EH (cell line): ENCODE results near the gene MAPK10.

Source experiments
- DNase-seq: peaks from one replicate; pipeline ENCODE4 v3.0.0-alpha.2; 2015; ENCODE audit warnings: low read depth

The MAPK10 gene

DNA sequence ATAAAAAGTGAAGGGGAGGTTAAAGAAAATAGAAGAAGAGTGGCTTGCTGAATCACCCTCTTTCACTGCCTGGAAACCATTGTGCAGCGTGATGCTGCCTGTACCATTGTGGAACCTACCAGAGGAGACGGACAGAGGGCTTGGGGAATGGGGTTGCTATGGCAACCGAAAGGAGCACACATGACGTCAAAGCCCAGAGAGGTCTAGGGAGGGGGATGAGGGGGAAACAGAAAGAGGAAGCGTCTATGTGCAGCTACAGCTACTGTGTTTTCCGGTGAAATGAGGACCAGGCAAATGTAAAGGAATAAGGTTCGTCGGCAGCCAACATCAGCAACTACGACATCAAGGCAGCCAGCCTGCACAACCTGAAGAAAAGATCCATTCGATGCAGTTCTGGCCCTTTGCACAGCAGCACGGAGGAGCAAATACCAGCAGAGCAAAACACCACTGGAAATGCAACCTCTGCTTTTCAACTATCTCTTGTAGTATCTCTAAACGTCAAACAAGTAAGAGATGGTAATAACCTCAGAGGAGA lies at the start of gene MAPK10:
Gene MAPK10, minus strand, starts transcription at position 110 of the 535 bp plus-strand sequence.
- DNase-seq: peak; percentile 86

DNA sequence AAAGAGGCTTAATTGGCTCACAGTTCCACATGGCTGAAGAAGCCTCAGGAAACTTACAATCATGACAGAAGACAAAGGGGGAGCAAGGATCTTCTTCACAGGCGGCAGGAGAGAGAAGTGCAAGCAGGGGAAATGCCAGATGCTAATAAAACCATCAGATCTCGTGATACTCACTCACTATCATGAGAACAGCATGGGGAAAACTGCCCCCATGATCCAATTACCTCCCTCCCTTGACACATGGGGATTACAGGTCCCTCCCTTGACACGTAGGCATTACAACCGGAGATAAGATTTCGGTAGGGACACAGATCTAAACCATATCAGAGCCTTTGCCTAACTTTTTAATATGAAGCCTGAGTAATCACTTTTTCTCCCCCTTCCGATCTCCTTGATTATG lies 43.7 kb upstream of the MAPK10 start:
- DNase-seq: no peak

DNA sequence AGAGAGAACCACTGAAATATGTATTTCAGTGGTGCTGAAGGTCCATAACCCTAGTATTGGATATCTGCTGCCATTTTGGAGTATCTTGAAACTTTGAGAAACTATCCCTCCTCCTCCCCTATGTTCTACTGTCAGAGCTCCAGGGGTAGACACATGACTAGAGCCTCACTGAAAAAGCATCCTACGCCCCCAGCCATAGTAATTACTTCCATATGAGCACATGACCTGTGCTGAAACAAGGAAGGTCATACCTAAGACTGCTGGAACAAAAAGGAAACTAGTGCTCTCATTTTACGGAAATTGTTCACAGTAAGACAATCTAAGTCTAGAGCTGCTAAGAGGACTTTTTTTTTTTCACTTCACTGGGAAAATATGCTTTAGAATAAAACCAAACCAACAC lies 42.0 kb upstream of the MAPK10 start:
- DNase-seq: no peak

DNA sequence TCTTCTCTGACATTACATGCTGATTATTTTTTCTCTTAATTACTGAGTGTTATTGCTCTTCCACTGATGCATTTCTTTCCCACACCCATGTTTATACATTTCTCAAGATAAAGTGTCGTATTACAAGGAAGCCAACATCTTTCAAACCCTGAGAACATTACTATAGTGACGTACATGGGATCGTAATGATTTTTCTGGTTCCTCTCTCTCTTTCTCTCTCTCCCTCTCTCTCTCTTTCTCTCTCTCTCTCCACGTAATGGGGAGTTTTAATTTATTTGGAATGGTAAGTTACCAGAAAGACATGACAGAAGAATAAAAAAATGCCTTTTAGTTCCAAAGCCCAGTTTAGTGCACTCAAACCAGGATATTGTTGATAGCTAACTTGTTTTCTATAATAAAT lies 40.4 kb upstream of the MAPK10 start:
- DNase-seq: no peak

DNA sequence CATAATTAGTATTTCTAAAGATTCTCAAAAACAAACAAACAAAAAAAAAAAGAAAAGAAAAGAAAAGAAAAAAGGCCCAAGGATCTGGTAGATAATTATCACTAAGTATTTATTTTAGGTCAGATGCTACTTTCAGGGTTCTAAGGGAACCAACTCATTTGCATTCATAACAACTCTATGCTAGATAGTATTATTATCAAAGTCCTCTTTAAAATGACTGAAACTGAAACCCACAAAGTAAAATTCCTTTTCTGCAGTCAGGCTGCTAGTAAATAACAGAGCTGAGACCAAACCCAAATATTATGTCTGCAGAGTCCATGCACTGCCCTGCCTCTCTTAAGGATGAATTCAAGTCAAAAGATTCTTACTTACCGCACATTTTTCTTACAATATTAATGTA lies 38.3 kb upstream of the MAPK10 start:
- DNase-seq: no peak

DNA sequence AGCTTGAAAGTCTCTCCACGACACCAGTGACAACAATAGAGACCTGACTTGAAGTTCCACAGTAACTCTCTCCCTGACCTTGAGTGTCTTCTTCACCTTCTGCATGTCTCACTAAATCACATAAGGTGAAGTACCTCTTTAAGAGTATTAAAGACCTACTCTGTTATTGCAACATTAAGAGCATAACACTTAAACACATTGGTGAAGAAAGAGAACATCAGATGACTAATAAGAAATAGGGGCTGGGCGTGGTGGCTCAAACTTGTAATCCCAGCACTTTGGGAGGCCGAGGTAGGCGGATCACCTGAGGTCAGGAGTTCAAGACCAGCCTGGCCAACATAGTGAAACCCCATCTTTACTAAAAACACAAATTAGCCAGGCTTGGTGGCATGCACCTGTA lies 33.9 kb upstream of the MAPK10 start:
- DNase-seq: no peak

DNA sequence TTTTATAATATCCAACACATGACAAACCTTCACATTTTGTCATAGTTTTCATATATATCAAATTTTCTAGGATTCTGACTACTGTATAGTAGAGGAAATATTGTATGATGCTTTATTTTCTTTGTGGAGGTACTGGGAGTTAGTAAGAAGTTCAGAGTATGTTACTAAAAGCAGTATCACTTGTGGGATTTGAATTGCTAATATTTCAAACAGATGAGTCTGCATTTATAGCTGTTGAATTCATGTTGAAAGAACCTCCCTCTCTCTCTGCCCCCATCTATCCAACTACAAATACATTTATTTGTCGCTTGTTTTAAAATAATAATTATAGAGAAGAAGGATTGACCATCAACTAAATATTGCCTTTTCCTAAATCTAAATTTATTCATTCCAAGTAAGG lies 29.8 kb upstream of the MAPK10 start:
- no peak for DNase-seq

DNA sequence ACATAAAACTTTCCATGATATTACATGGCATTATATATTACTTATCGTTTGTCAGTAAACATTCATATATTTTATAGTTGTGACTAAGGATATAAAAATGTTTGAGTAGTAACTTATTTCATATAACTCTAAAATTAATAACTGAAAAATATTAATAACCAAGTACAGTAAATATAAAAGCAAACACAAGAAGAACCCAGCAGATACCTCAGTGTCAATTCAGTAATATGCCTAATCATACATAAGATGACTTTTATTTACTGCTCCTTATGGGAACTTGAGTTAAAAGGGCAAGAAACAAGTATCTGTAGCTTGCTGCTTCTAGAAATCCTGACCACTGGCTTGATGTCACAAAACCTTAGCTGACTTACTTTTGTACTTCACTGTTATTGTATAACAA lies 28.4 kb upstream of the MAPK10 start:
- DNase-seq: no peak

DNA sequence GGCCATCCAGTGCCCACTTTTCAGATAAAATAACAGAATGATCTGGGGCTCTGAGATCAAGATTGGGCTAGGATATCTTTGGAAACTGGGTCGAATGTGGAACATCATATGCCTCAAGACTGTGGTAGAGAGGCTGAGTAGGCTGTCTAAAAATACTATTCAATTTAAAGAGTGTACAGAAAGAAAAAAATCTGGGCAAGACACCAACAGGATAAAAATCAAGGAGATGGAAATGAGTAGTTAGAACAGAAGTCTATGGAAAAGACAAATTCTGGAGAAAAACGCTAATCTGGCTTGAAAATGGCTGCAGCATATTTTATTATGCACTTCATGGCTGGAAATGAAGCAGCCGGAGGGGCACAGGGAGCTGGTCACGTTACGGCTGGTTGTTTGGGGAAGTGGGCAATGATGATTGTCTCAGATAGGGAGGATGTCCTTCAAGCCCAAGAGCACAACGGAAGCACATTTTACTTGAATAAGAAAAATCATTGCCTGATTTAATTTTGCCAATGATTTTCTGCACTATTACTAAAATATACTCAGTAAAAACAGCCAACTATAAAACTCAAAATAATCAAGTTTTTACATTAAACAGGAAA lies 27.1 kb upstream of the MAPK10 start:
- DNase-seq: no peak

DNA sequence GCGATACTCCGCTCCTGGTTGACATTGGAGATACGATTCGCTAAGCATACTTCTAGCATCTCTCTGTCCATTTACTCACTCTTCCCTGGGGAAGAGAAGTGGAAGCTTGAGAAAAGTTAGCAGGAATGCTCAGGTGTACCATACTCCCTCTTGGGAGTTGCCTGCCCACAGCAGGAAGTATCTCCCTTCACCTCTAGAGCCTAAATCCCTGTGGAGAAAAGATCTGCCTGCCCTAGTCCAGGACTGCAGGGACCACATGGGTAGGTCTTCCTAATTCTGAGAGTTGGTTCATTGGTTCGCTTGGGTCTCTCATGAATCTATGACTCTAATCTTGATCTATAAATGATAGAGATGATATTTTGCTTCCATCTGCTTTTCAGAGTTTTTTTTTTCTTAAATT lies 26.3 kb upstream of the MAPK10 start:
- no peak for DNase-seq

DNA sequence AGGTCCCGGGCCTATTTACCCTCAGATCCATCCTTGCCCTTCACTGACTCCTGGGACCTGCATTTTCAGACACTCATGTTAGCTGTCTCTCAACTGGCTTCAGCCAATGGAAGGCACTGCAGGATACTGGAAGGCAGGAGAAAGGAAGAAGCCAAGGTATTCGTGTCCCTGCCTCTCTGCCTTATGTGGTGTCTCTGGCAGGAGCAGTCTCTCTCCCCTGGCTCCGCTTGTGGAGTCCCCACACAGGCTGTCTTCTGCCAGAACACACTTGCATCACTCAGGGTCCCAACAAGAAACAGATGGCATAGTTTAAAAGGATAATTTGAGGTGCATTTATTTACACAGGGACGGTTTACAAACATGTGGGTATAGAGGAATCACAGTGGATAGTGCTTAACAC lies 21.6 kb upstream of the MAPK10 start:
- DNase-seq: no peak

DNA sequence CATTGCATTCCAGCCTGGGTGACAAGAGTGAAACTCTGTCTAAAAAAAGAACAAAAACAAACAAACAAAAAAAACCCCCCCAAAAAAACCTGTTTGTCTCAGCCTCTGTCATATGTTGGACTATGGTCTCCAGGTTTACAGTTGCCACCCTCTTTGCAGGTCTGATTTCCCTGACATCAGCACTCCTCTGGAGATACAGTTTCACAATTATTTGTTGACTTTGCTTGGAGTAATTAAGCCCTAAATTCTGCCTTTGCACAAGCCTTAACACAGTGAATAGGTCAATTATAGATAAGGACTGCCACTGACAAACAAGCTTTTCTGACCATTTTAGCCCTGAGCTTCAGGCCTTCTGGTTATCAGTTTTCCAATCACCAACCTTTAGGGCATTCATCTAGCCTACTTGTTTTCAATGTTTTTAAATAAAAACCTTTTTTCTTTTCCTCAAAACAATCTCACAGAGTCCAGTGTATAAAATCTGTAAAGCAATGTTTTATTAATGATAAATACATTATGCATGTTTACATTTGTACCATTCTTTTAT lies 20.4 kb upstream of the MAPK10 start:
- no peak for DNase-seq

DNA sequence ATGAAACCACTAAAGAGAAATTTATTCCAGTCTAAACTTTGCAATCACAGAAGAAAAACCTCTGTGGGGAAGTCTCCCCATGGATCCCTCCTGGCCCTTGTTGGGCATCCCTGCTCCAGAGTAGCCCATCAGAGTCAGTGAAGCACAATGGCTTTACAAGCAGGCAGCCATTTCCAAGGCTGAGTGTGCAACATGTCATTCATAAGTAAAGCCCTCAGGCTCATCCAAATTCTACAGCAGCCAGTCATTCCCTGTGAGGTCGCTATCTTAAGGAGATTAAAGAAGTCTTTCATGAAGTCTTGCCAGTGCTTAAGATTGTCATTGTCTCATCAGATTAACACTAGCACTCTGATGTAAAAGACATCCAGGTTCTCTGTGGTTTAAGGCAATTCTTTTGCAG lies 17.0 kb upstream of the MAPK10 start:
- peak; percentile 11 for DNase-seq

DNA sequence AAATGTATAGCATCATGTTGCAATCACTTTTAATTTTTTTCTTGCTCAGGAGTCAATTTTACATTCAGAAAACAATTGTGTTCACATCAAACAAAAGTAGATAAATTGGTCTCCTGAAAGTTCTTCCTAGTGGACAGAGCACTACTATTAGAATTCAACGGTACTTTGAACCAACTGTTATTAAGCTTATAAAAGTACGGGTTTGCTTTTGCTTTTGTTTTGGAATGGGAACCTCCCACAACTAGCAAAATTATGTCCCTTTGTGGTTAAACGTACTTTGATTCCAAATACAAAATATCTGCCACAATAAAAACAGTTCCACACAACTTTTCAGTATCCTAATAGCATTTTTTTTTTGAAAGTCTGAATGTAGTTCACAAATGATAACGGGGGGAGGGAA lies 8.6 kb upstream of the MAPK10 start:
- DNase-seq: no peak

DNA sequence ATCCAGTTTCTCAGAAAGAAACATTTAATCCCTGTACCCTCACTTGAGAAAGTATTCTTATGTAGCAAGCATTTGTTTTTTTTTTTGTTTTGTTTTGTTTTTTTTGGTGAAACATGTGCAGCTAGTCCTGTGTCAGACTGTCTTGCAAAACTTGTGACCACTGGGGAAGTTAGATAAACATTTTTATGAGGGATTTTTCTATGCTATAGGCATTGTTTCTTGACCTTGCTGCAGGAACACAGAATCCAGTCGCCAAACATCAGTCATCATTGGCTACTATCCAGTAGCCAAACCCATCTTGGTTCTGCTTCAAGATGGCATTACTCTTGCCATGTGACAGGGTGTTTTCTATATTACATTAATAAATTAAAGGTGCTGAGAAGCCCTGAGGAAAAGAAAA lies 7.7 kb upstream of the MAPK10 start:
- peak; percentile 15 for DNase-seq

DNA sequence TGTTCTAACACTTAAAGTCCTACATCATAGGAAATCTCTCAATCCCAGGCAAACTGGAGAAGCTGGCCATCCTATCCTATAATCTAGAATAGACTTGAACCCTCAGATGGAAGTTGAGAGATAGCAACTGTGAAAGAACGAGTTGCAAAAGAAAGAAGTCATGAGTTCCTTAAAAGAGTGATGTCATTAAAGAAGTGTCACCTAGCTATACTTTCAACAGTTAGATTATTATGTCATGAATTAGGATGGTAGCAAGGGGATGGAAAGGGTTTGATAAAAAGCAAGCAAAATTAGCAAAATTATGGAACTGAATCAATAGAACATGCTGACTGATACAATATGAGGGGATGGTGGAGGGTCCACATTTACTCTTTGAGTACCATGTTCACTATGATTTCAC lies 7.1 kb upstream of the MAPK10 start:
- DNase-seq: no peak

DNA sequence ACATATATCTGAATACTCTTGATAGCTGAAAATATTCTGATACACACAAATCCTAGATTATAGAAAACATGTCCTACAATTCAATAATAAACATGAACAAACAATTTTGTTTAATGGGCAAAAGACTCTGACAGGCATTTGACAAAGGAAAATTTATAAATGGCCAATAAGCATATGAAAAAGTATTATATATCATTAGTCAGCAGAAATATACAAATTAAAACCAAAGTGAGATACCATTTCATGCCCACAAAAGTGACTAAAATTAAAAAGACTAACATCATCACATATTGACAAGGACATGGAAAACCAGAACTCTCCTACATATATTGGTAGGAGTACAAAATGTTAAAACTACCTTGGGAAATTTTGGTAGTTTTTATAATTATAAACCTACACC lies 2.7 kb upstream of the MAPK10 start:
- DNase-seq: no peak

DNA sequence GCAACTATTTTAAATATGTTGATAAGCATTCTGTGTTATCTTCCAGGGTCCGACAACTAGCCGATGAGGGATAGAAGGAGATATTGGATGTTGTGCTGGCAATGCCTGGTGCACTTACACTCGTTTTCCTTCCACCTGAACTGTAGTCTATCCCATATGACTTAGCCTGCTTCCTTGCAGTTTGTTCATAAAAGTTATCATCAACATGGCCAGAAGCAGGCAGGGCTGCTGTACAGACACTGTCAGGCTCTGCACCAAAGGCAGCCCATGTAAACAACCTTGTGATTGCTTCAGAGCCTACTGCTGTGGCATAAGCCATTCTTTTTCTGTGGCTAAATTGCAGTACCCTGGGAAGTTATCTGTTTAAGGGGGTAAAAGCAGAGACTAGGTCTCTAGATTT lies 1.6 kb downstream of the MAPK10 start:
- no peak for DNase-seq

DNA sequence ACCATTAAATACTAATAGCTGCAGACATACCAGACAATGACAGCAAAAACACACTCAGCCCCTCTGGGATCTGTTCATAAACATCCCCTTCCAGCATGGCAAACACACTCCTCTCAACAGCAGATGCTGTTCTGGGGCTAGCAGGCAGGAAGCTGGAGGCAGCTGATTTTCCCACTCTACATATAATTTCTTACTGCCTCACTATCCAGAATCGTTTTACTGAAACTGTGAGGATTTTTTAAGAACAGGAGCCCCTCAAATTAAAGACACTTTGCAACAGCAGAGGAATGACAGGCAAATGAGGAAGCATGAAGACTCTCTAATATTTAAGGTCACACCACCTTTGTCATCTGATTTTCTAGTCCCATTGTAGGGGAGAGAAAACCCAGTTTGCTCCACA lies 2.2 kb downstream of the MAPK10 start:
- DNase-seq: no peak

DNA sequence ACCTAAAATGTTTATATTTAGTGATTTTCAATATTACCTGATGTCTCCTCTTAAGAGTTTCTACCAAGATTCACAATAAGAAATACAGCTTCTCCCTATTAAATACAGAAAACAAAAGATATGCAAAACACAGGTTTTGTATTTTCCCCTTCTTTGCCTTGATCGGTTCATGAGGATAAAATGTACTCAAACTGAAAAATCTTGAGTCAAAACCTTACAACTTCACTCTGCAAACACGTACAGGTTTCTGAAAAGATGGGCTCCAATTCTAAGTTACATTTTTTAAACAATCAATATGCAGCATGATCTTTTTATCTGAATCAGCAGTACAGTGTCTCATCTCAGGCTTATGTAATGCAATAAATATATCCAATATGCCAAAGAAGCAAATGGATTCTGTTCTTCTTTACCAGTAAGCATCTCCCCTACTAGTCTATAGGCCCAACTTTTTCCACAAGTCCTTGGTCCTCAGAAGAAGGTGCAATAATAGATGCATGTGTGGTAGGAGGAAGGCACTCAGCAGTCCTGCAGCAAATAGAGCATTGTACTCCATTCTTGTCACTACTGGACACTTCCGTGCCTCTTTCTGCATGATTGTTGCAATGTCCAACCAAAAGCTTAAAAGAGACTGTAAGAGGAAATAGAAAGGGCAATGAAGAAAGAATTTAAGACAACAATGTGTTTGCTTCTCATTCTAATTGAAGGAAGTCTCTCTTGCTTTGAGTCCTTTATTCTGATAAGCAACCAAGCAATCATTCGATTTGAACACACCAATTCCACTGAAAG lies 3.2 kb downstream of the MAPK10 start:
- no peak for DNase-seq

DNA sequence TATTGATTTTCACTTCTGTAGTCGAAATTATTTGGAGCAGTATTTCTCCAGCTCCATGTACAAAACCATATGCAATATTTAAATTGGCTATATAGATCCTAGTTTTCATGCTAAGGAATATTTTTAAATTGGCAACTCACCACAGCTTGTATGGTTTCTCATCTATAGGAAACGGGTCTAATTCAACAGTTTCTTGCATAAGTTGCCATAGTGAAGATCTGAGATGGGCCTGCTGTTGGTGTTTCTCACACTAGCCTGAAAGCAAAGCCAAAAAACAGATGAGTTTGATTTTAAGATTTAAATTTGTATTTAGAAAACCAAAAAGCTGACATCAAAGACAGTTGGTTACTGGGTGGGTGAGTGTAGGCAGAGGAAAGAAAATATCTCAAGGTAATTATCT lies 5.5 kb downstream of the MAPK10 start:
- DNase-seq: no peak

DNA sequence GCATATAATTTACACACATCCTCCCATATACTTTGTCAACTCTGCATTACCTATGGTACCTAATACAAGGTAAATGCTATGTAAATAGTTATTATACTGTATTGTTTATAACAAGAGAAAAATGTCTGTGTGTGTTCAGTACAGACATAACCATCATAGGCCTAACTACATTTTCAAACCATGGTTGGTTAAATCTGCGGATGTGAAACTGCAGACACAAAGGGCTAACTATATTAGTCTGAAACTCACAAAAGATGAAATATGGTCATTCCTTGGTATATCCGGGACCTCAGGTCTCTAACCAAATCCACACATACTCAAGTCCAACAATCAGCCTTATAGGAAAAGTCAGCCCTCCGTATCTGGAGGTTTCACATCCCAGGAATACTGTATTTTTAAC lies 13.5 kb downstream of the MAPK10 start:
- DNase-seq: no peak

DNA sequence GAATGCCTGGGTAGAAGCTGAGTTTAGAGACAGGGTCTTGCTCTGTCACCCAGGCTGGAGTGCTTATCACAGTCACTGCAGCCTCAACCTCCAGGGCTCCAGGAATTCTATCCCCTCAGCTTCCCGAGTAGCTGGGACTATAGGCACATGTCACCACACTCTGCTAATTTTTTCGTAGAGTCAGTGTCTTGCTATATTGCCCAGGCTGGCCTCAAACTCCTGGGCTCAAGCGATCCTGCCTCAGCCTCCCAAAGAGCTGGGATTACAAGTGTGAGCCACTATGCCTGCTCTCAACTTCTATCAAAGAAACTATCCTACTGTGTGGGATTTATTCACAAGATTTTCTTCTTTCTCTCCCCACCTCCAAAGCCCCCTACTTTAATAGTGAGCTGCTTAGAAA lies 15.7 kb downstream of the MAPK10 start:
- DNase-seq: no peak

DNA sequence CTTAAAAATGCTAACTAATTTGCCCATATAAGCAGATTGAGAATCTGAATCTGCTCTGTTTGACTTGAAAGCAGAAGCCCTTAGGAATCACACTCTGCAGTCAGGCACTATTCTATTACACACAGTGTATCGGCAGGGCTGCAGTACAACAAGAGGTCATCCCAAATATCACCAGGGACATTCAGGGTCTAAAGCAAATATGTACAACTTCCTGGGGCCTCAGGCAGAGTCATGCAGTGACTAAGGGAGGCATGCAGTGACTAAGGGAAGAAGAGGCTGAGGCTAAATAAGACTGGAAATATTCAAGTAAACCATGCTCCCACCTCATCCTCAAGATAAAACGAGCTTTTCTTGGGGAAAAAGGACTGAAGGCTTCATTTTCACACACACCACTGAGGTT lies 20.9 kb downstream of the MAPK10 start:
- DNase-seq: peak; percentile 96
